IPS-18a (cell line): ENCODE data around the gene ZIC5.

Experiments
- H3K27ac ChIP-seq: one replicate; pipeline ENCODE4 v1.5.1; 2013; ENCODE audit warnings: low read length
- H3K27me3 ChIP-seq: one replicate; pipeline ENCODE4 v1.6.1; 2013; ENCODE audit warnings: mild to moderate bottlenecking, low read length; ENCODE audit not compliant: control insufficient read depth, insufficient read depth
- H3K36me3 ChIP-seq: one replicate; pipeline ENCODE4 v1.6.1; 2013; ENCODE audit warnings: low read depth, low read length; ENCODE audit not compliant: control insufficient read depth
- H3K4me1 ChIP-seq: one replicate; pipeline ENCODE4 v1.6.1; 2013; ENCODE audit warnings: low read depth, low read length; ENCODE audit not compliant: control insufficient read depth
- H3K4me3 ChIP-seq: one replicate; pipeline ENCODE4 v1.5.1; 2013; ENCODE audit warnings: low read length
- H3K9ac ChIP-seq: one replicate; pipeline ENCODE4 v1.6.1; 2013; ENCODE audit warnings: mild to moderate bottlenecking, low read length, moderate library complexity
- H3K9me3 ChIP-seq: one replicate; pipeline ENCODE4 v1.6.1; 2013; ENCODE audit warnings: low read depth, low read length; ENCODE audit not compliant: control insufficient read depth

Gene ZIC5

DNA sequence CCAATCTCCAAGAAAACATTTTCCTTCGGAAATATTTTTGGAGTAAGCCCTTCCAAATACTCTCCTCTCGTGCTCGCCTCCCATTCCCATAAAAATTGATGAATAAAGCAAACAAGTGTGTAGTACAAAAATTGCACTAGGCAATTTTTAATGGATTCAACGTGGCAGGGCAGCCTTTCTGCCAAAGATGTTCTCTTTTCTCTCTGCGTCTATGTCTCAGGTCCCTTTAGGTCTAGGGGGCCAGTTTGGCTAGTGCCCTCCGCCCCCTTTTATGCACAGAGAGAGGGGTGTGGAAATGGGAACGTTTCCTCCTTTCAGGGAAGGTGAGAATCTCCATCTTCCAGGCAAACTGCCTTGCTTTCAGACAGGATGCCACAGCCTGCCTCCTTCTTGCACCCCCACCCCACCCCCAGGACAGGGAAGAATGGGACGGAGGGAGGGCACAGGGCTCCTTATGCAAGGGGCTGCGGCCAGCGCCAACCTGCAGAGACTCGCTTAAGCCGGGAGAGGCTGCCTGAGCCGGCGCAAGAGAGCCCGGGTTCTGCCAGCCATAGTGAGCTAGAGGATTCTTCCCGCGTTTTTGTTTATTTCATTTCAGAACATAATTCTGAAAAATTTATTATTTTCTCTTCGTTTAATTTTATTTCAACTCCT is 7.4 kb upstream of the ZIC5 start:
- no peaks in the 10 kb centered on the region for H3K9me3 ChIP-seq
- H3K36me3 ChIP-seq, result peaks cover 13% of the 10 kb centered on the region
- H3K9ac ChIP-seq, result peak overlapping the region; percentile 89
- peaks cover 46% of the 10 kb centered on the region for H3K4me1 ChIP-seq
- peaks cover 28% of the 10 kb centered on the region for H3K27me3 ChIP-seq
- H3K27ac ChIP-seq, result peak overlapping the region; percentile 42
- peak overlapping the region; percentile 87 for H3K4me3 ChIP-seq

GRCh38 chr13:99977912-99978798 is 6.6 kb upstream of the ZIC5 start:
- Histone ChIP-seq H3K4me1 (peaks cover 53% of the 10 kb centered on the region), H3K27ac (no peak overlapping the region), H3K9me3 (no peaks in the 10 kb centered on the region), H3K27me3 (peaks cover 29% of the 10 kb centered on the region), H3K9ac (peak overlapping the region; percentile 89), H3K4me3 (peak overlapping the region; percentile 87), H3K36me3 (peaks cover 6% of the 10 kb centered on the region)

GRCh38 chr13:99977334-99977911 is 5.9 kb upstream of the ZIC5 start:
- Histone ChIP-seq H3K36me3 (no peaks in the 10 kb centered on the region), H3K27ac (no peak overlapping the region), H3K4me1 (peaks cover 61% of the 10 kb centered on the region), H3K9ac (no peak overlapping the region), H3K27me3 (peaks cover 32% of the 10 kb centered on the region), H3K4me3 (peak overlapping the region; percentile 87), H3K9me3 (no peaks in the 10 kb centered on the region)

DNA sequence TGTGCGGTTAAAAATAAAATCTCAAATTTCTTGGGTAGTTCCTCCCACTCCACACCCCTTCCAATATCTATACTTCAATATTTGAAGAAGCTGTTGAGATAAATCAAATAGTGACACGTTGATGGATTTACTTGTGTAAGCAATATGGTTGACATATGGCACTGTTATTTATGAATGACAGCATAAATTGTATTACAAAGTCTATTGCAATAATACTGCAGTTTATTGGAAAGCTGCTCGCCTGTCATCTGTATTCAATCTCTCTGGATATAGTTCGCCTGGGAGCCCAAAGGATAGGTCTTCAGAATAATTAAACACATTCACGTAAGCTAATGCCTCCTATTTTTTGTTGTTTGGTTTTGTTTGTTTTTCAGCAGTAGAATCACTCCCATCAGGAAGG is 5.0 kb upstream of the ZIC5 start:
- no peaks in the 10 kb centered on the region for H3K9me3 ChIP-seq
- H3K27ac ChIP-seq, result no peak overlapping the region
- H3K4me1 ChIP-seq, result peaks cover 65% of the 10 kb centered on the region
- H3K36me3 ChIP-seq, result no peaks in the 10 kb centered on the region
- no peak overlapping the region for H3K4me3 ChIP-seq
- no peak overlapping the region for H3K9ac ChIP-seq
- peaks cover 32% of the 10 kb centered on the region for H3K27me3 ChIP-seq

DNA sequence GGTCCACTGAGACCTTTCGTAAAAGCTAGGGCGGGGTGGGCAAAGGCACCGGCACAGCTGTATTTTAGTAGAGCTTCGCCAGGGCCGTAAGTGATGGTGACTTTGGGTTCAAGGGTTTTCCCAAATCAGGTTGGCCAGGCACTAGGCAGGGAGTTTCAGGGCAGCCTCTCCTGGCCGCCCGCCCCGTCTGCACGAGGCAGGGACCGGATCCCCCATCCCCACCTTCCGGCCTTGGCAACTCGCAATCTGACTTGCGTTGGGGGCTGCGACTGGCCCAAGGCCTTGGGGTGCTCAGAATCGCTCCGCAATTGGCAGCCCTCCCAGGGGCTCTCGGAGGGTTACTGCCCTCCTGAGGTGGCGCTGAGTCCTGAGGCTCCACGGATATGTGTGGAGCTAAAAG is 4.1 kb upstream of the ZIC5 start:
- Histone ChIP-seq H3K36me3 (no peaks in the 10 kb centered on the region), H3K27ac (no peak overlapping the region), H3K4me3 (no peak overlapping the region), H3K9me3 (no peaks in the 10 kb centered on the region), H3K9ac (peak overlapping the region; percentile 41), H3K27me3 (peaks cover 32% of the 10 kb centered on the region), H3K4me1 (peaks cover 65% of the 10 kb centered on the region)

- Histone ChIP-seq H3K27ac (peak overlapping the region; percentile 89), H3K4me1 (peaks cover 65% of the 10 kb centered on the region), H3K9ac (peak overlapping the region; percentile 41), H3K4me3 (peak overlapping the region; percentile 86), H3K36me3 (no peaks in the 10 kb centered on the region), H3K9me3 (no peaks in the 10 kb centered on the region), H3K27me3 (peaks cover 32% of the 10 kb centered on the region)
Measured at GRCh38 chr13:99974939-99975561, 3.5 kb upstream of the ZIC5 start.

GRCh38 chr13:99974296-99974938 is 2.9 kb upstream of the ZIC5 start:
- no peaks in the 10 kb centered on the region for H3K9me3 ChIP-seq
- peaks cover under 1% of the 10 kb centered on the region for H3K36me3 ChIP-seq
- H3K4me1 ChIP-seq, result peaks cover 65% of the 10 kb centered on the region
- H3K9ac ChIP-seq, result peak overlapping the region; percentile 41
- peak overlapping the region; percentile 86 for H3K4me3 ChIP-seq
- peak overlapping the region; percentile 89 for H3K27ac ChIP-seq
- peaks cover 32% of the 10 kb centered on the region for H3K27me3 ChIP-seq

- no peaks in the 10 kb centered on the region for H3K9me3 ChIP-seq
- H3K9ac ChIP-seq, result peak overlapping the region; percentile 11
- peaks cover 32% of the 10 kb centered on the region for H3K27me3 ChIP-seq
- peaks cover 6% of the 10 kb centered on the region for H3K36me3 ChIP-seq
- peak overlapping the region; percentile 86 for H3K4me3 ChIP-seq
- H3K4me1 ChIP-seq, result peaks cover 64% of the 10 kb centered on the region
- peak overlapping the region; percentile 22 for H3K27ac ChIP-seq
Measured at GRCh38 chr13:99973808-99974185, 2.2 kb upstream of the ZIC5 start.

- H3K36me3 ChIP-seq, result peaks cover 10% of the 10 kb centered on the region
- peaks cover 62% of the 10 kb centered on the region for H3K4me1 ChIP-seq
- H3K4me3 ChIP-seq, result peak overlapping the region; percentile 86
- H3K27me3 ChIP-seq, result peaks cover 32% of the 10 kb centered on the region
- no peak overlapping the region for H3K27ac ChIP-seq
- no peaks in the 10 kb centered on the region for H3K9me3 ChIP-seq
- peak overlapping the region; percentile 67 for H3K9ac ChIP-seq
Measured at GRCh38 chr13:99973163-99973807, 1.7 kb upstream of the ZIC5 start.

DNA sequence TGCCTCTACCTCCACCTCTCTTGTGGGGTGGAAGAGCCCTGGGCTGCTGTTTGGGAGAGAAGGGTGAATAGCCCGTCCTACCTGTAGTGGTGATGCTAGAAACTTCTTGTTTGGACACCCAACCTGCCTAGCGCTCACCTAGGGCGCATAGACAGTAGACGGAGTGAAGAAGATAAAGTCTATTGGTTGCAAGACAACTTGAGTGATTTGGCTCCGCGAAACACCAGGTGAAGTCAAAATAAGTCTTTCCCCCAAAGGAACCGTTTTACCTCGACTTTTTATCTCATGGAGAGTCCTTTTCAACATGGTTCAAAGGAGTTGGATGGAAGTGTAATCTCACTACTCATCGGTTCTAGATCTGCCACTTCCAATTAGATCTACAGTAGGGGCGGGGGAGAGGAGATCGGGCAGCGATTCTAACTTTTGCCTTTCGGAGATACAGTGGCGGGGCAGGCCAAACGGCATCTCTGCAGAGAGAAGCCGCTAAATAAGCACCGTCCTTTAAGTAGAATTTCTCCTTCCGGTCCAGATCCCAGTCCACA is 694 bp upstream of the ZIC5 start:
- Histone ChIP-seq H3K36me3 (peaks cover 15% of the 10 kb centered on the region), H3K9me3 (no peaks in the 10 kb centered on the region), H3K9ac (peak overlapping the region; percentile 67), H3K27ac (no peak overlapping the region), H3K27me3 (peaks cover 25% of the 10 kb centered on the region), H3K4me3 (peak overlapping the region; percentile 86), H3K4me1 (peaks cover 56% of the 10 kb centered on the region)
